Panc1 (cell line): ENCODE measurements around the gene GANC.

Experiments
- POLR2AphosphoS5 ChIP-seq: IDR thresholded peaks from 2 replicates; pipeline ENCODE4 v1.6.1; 2012; ENCODE audit warnings: mild to moderate bottlenecking, low read depth, low read length, moderate library complexity
- REST ChIP-seq, 2 experiments: IDR thresholded peaks; 2 replicates each; pipeline ENCODE4 v1.6.1; 2011 to 2012; ENCODE audit warnings: low read depth in 2 of 2, control low read depth in 1 of 2, low read length in 1 of 2, mild to moderate bottlenecking in 1 of 2, moderate library complexity in 1 of 2; ENCODE audit not compliant: insufficient read depth in 1 of 2
- TF ChIP-seq, protein P1 (sequence below): fragments of 450-650 bp; IDR thresholded peaks from 2 replicates; pipeline ENCODE4 v1.5.1; 2017; ENCODE audit warnings: mild to moderate bottlenecking

- TF ChIP-seq, protein P1, sequence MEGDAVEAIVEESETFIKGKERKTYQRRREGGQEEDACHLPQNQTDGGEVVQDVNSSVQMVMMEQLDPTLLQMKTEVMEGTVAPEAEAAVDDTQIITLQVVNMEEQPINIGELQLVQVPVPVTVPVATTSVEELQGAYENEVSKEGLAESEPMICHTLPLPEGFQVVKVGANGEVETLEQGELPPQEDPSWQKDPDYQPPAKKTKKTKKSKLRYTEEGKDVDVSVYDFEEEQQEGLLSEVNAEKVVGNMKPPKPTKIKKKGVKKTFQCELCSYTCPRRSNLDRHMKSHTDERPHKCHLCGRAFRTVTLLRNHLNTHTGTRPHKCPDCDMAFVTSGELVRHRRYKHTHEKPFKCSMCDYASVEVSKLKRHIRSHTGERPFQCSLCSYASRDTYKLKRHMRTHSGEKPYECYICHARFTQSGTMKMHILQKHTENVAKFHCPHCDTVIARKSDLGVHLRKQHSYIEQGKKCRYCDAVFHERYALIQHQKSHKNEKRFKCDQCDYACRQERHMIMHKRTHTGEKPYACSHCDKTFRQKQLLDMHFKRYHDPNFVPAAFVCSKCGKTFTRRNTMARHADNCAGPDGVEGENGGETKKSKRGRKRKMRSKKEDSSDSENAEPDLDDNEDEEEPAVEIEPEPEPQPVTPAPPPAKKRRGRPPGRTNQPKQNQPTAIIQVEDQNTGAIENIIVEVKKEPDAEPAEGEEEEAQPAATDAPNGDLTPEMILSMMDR = no peak
- TF ChIP-seq REST (IDR thresholded peaks at IDR 0.05; ENCODE audit: insufficient read depth in 1 of 2, low read depth in 2 of 2, low read length in 1 of 2) (no peak), POLR2AphosphoS5 (no peak)
Measured at GRCh38 chr15:42348083-42348482, 75.1 kb downstream of the GANC start.
